Measurements from ENCODE around the gene CCT5.
"Not testable (repeated sequence)": the region's sequence is repeated elsewhere in the genome, so short reads cannot be mapped to it uniquely, and the experiment has no call there.

Gene CCT5

DNA sequence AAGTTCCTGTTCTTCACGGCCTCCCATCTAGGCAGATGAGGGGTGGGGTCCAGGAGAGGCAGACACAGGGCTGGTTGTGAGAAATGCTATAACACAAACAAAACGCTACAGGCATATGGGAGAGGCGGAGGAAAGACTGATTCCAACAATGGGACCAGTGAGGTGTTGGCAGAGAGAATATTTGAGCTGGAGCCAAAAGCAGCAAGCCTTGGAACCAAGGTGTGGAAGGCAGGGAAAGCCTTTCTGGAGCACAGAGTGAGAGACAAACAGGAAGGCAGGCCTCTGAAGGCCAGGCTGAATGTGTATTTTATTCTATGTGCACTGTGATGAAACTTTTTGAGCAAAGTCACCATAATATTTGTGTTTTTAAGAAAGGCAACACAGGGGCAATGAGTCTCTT, 3.3 kb upstream of the CCT5 start:
- no peak for DNase-seq (ENCODE audit: low spot score)

DNA sequence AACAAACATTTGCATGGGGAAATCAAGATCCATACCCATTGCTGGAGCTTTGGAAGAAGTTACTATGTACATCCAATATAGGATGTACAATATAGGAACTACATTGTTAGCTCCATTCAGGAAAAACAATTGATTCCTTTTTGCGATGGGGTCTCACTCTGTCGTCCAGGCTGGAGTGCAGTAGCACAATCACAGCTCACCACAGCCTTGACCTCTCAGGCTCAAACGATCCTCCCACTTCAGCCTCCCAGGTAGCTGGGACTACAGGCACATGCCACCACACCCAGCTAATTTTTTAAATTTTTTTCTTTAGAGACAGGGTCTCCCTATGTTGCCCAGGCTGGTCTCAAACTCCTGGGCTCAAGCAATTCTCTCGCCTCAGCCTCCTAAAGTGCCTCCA, 2.9 kb upstream of the CCT5 start:
- DNase-seq (ENCODE audit: low spot score): not testable (repeated sequence)

DNA sequence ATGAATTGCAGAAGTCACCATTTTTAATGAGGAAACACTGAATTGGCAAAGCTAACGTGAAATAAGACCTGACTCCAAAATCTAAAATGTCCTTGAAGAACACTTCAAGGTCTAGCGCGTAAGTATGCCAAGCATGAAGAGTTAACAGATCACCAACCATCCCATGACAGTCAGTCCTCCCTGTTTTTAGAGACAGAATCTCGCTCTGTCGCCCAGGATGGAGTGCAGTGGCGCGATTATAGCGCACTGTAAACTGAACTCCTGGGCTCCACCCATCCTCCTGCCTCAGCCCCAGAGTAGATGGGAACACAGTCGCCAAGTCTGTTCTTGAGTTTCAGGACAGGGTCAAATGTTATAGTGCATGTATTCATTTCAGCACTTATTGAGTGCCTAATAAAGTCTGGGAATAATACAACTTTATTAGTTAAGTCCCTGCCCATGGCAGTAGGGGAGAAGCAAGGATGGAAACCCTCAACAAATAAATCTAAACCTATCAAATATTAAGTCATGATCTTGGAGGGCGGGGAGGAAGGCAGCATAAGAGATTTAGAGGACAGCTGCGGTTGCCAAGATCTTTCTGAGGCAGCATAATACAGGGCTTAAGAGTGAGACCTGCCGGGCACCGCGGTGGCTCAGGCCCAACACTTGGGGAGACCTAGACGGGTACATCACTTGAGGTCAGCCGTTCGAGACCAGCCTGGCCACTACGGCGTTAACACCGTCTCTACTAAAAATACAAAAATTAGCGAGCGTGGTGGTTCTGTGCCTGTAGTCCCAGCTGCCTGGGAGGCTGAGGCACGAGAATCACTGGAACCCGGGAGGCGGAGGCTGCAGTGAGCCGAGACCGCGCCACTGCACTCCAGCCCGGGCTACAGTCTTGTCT, 1.5 kb upstream of the CCT5 start:
- DNase-seq (ENCODE audit: low spot score): no peak

DNA sequence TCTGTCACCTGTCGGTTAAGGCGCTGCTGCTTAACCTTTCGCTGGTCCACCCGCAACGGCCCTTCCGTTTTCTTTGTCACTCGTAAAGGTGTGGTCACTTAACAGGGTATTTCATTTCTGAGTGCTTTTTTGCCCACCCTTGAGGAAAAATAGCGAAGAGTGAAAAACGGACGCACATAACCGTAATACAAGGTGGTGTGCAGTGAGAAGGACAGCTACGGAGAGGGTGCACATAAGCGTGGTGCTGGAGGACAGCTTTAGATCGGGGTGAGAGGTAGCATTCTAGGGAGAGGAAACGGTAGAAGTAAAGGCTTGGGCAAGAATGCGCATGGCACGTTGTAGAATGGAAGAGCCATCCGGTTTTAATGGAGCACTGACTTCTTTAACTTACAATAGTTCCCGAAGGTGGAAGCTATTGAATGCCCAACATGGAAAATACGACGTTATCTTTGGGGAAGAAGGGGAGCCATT, 761 bp downstream of the CCT5 start:
- DNase-seq (ENCODE audit: low spot score): peak; percentile 41

DNA sequence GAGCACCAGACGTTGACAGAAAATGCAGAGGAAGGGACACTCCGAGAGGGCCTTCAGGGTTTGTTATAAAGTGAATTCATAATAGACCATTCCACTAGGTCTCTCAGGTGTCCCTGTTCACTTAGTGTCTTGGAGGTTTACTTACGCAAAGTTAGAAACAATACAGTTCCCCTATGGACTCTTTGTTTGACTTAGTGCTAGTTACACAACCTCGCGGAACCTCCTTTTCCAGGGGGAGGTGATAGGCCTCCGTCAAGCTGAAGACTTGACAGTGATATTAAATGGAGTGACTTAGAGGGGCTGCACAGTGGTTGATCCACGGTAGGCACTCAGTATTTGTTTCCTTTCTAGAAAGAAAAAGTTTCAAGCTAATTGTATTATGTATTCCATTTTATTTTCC, 1.3 kb downstream of the CCT5 start:
- DNase-seq (ENCODE audit: low spot score): no peak

DNA sequence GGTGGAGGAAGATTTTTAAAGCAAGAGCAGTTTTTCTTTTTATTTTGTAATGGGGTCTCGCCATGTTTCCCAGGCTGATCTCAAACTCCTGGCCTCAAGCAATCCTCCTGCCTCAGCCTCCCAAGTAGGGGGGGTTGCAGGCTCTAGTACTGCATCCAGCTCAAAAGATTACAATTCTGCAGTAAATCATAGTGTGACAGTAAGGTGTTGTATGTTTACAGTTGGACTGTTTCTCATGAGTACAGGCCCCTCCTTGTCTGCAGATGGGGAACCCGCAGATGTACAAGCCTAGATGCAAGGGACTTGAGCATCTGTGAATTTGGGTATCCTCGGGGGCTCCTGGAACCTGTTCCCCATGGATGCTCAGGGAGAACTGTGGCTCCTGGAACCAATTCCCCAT, 3.3 kb downstream of the CCT5 start:
- no peak for DNase-seq (ENCODE audit: low spot score)

DNA sequence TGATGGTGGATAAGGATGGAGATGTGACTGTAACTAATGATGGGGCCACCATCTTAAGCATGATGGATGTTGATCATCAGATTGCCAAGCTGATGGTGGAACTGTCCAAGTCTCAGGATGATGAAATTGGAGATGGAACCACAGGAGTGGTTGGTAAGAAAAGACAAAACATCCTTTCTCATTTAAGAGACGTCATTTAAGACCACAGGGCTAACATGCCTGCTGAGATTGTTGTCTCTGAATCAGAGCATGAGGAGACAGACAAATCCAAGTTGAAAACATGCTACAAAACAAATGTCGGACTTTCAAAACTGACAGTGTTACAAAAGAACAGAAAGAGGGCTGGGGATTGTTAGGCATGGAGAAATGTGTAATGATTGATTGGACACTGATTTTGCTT, 4.6 kb downstream of the CCT5 start:
- DNase-seq (ENCODE audit: low spot score): no peak

DNA sequence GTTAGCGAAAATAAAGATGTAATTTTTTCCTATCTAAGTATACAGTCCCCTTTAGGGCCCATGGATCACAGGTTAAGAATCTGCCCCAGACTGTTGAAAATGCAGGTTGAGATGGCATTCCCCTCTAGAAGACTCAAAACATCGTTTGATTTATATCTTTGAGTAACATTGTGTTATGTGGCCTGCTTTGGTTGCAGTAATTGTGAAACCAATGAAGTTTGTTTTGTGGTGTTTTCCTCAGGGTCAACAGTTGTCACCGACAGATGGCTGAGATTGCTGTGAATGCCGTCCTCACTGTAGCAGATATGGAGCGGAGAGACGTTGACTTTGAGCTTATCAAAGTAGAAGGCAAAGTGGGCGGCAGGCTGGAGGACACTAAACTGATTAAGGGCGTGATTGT, 7.8 kb downstream of the CCT5 start:
- DNase-seq (ENCODE audit: low spot score): no peak

DNA sequence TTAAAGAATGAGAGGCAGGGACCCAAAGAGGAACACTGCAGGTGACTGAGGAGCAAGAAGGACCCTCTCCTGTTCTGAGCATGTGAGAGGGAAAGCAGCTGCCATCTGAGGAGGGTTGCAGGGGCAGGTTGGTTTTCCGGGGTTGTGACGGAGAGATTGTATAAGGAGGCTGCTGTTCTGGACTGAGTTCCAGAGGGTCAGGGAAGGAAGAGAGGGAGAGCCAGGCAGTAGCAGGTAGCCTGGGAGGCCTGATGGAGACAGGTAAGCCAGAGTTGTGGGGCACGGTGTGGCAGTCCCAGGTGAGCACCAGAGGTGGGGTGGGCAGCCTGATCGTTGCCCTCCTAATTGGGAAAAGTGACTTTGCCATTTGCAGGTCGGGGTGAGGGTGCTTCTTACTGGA, 9.8 kb downstream of the CCT5 start:
- DNase-seq (ENCODE audit: low spot score): no peak

DNA sequence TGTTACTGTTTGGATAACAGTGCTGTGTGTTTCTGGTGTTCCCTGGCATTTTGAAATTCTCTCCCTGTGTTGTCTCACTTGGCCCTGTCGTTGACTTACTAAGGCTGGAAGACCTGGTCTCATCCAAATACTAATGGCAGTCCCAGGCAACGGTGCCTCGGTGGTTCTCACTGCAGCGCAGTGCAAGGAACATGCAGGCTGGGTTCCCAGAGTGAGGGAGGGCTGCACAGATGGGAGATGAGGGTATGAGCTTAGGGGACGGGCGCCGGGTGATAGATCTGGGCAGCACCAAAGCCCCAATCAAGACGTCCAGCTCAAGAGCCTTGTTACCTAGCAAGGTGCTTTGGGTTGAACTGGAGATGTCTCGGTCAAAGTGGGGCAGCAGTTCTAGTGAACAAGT, 11.0 kb downstream of the CCT5 start:
- DNase-seq (ENCODE audit: low spot score): no peak

DNA sequence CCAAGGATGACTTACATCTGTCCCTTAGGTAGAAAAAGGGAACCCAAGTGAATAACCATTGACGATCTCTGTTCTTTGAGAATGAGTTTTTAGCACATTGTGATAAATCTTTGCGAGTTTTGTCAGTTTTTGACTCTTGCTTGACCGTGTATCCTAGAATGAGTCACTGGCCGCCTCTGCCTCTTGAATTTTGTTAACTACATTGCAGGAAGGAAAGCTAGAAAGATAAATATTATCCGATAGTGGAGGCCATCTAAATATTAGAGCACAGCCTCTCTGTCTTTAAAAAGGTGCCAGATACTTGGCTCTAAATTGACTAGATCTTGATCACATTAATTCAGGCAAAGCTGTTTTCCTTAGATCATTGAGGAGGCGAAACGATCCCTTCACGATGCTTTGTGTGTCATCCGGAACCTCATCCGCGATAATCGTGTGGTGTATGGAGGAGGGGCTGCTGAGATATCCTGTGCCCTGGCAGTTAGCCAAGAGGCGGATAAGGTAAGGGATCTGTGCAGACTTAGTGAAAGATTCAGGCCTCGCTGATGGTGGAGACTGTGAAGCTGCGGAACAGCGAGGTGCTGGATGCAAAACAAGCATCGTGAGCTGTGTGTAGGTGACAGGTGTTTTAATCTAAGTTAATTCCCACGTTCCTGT, 12.2 kb downstream of the CCT5 start:
- no peak for DNase-seq (ENCODE audit: low spot score)

DNA sequence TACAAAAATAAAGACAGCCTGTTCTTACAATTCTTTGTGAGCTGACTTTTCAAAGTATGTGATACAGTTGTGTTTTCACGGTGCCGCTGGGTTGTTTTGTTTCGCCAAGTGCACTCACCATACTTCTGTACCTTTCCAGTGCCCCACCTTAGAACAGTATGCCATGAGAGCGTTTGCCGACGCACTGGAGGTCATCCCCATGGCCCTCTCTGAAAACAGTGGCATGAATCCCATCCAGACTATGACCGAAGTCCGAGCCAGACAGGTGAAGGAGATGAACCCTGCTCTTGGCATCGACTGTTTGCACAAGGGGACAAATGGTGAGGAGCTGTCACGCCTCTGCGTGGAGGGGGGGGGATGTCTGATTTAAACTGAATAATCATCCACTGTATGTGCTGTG, 12.9 kb downstream of the CCT5 start:
- no peak for DNase-seq (ENCODE audit: low spot score)

DNA sequence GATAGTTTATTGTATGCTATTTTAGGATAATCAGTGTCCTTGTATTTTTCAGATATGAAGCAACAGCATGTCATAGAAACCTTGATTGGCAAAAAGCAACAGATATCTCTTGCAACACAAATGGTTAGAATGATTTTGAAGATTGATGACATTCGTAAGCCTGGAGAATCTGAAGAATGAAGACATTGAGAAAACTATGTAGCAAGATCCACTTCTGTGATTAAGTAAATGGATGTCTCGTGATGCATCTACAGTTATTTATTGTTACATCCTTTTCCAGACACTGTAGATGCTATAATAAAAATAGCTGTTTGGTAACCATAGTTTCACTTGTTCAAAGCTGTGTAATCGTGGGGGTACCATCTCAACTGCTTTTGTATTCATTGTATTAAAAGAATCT, 14.5 kb downstream of the CCT5 start:
- no peak for DNase-seq (ENCODE audit: low spot score)

DNA sequence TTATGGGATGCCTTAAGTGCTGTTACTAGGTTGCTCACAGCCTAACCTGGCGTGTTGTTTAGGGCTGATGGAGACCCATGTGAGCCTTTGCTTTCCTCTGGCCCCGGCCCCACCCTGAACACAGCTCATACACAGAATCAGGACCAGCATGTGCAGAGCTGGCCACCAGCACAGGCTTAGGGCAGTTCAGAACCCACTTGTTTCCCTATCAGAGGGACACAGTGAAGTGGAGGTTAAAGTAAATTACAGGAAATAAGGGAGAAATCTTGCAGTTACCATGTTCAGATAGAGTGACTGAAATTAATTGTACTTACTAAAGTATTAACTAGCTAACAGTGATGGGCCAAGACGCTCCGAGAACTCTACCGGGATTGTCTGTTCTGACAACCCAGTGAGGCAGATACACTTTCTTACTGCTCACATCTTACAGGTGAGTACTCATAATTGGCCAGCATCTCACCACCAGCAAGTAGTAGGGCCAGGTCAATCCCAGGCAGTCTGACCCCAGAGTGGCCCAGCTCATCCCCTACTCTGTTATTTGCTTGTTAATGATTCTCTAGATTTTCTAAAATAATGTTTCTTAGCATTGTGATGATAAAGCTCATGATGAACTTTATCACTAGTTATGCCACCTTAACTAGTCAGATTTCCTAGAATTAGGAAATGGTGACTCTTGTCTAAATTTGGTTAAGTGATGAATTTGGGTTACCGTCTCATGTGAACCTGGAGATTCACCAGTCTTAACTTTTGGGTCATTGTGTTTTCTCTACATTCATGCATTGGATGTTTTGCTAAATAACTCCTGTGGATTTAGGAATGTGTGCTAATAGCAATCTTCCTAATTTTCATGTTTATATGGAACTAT, 15.4 kb downstream of the CCT5 start:
- no peak for DNase-seq (ENCODE audit: low spot score)

DNA sequence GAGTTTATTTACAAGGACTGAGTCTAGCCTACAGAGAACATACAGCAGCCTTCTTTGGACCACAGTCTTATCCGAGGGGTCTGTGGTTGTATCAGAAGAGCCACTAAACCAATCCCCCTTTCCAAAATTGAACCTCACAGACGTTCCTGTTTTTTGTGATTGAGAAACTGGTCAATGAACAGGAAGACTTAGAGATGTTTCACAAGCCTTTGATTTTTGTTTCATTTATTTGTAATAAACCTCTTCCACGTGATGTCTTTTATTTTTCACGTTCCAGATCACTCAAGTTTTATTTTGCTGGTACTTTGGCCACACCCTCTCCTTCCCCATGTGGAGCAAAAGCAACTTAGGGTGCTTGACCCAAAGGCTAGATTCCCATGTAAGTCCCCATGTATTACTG, 16.1 kb downstream of the CCT5 start:
- DNase-seq (ENCODE audit: low spot score): no peak

DNA sequence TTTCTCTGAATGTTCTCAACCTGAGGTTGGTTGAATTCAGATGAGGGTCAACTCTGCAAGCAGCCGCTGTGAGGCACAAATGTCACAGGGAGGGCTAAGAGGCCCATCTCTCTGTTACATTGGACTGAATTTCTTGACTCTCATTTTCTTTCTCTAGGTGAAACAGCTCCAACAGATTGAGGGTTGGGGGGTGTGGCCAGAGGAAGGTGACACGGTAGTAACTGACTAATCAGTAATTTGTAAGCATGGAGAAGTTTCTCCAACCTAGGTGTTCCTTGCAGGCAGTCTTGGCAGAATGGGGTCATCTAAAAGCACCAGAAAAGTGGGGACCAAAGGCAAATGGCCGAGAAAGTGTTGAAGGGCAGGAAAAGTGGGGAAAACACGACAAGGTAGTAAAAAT, 16.8 kb downstream of the CCT5 start:
- DNase-seq (ENCODE audit: low spot score): no peak

DNA sequence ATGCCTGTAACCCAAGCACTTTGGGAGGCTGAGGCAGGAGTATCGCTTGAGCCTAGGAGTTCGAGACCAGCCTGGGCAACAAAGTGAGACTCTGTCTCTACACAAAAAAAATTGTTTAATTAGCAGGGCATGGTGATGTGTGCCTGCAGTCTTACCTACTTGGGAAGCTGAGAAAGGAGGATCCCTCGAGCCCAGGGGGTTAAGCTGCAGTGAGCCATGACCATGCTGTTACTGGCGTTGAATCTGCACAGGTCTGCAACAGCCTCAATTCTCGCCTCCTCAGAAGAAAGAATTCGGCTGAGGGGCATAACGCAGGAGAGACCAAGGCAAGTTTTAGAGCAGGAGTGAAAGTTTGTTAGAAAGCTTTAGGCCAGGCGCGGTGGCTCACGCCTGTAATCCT, 18.0 kb downstream of the CCT5 start:
- DNase-seq (ENCODE audit: low spot score): no peak

DNA sequence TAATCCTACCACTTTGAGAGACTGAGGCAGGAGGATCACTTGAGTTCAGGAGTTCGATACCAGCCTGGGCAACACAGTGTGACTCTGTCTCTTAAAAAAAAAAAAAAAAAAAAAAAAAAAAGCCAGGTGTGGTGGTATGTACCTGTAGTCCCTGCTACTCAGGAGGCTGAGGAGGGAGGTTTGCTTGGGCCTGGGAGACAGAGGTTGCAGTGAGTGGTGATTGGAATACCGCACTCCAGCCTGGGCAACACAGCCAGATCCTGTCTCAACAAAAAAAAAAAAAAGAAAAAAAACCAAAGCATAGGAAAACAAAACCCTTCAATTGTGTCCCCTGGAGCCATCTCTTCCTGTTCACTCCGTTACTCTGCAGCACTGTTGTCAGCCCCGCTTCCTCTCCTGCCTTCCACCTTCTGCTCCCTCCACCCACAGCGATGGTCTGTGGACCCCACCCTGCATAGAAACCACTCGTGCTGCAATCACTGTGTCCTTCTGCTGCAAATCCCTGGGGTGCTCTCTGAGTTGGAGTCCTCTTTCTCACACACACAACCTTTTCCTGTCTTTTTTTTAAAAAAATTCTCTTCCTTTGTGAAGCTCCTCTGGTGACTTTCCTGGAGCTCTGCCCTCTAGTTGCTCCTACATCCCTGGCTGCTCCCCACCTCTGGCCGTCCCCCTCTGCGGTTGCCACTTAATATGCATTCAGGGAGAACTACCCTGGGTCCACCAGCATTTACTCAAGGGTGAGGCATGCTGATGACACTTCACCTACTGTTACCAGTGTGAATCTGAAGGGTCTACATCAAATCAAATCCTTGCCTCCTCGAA, 22.2 kb downstream of the CCT5 start:
- DNase-seq (ENCODE audit: low spot score): no peak

DNA sequence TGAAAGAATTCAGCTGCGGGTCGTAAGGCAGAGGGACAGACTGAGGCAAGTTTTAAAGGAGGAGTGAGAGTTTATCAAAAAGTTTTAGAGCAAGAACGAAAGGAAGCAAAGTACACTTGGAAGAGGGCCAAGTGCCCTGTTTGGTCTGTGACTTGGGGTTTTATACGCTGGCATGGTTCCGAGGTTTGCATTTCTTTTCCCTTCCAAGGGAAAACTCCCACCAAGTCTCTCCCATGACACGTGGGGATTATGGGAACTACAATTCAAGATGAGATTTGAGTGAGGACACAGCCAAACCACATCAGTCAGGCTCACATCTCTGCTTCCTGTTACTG, 22.8 kb downstream of the CCT5 start:
- not testable (repeated sequence) for DNase-seq (ENCODE audit: low spot score)

DNA sequence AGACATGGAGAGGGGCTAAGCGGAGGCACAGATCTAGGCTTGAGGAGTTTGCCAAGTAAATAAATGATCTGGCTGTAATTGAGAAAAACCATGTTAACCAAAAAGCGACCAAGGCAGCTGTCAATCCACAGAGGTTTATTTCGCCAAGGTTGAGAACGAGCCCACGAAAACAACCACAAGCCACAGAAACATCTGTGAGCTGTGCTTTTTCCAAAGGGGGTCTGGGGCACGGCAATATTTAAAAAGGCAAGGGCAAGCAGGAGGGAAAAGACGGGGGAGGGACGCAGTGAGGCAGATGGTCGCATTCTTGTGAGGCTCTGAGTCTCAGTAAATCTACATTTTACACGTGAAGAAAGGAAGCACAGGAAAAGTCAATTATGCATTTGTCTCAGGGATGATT, 25.4 kb downstream of the CCT5 start:
- no peak for DNase-seq (ENCODE audit: low spot score)

DNA sequence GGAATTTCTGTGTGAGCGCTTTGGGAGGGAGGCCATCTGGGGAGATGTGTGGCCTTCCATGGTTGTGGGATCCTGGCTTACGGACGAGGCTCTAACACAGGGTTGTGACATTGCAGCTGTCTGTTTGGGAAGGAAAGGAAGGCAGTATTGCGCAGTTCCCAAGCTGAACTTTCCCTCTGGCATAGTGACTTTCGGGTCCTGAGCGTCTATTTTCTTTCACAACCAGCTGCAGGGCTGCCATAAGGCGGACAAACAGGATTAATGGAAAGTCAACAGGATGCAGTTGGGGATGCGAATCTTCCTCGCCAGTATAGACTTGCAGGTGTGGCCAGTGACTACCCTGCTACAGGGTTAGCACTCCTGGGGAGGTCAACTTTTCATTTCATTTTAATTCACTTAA, 25.9 kb downstream of the CCT5 start:
- DNase-seq (ENCODE audit: low spot score): no peak

DNA sequence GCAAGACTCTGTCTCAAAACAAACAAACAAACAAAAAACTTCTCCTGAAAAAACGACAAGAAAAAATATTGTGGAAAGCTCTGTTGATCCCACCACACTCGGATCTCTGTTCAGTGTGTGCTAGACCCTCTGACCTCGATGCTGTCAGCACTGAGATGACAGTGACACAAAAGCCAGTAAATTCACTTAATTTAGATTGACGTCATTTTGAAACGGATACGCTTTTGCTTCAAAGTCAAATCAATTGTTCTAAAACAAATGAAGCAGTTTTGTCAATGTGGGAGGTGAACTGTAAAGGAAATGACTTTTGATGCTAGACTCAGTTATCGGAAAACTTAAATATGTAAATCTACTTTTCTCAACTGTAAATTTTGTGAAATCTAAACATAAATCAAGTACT, 26.6 kb downstream of the CCT5 start:
- DNase-seq (ENCODE audit: low spot score): no peak

Measured in AG08396 (cell line).